IMR-90 (cell line): ENCODE data around the gene PLAAT4. TPM values are rescaled to one million over a fixed set of nuclear protein-coding genes. Genes with fewer than 3 reads are reported as not detected.

Experiments
- ATAC-seq: fragments of 200-7000 bp; cut with Tn5 transposase; 2 replicates; pipeline ENCODE4 v1.9.1; 2020; ENCODE audit warnings: low read depth, mild to moderate bottlenecking, moderate library complexity
- BruUV-seq: library from RNA; stranded (reverse); fragments of 400-500 nt; replicated peaks from 2 replicates; lab custom pipeline; 2021; lab: Mats Ljungman, UMichigan
- CTCF ChIA-PET: fragments of 300-600 bp; formaldehyde crosslinking; extraction: SDS; loops from one replicate; lab custom pipeline; 2021; ENCODE audit warnings: antibody characterized with exemption; lab: Yijun Ruan, JAX
- POLR2A ChIA-PET: fragments of 300-600 bp; sonication (Branson Sonifier 250); formaldehyde crosslinking; loops from one replicate; lab custom pipeline; 2022; ENCODE audit warnings: antibody characterized with exemption; ENCODE audit not compliant: unreplicated experiment; lab: Charles Lee
- DNase-seq: peaks from one replicate; pipeline ENCODE4 v3.0.0; 2013
- H2AFZ ChIP-seq: replicated peaks from 2 replicates; pipeline ENCODE3; 2013; ENCODE audit warnings: low read length, mild to moderate bottlenecking; ENCODE audit not compliant: poor library complexity
- H2AK5ac ChIP-seq: 2 replicates; pipeline ENCODE4 v1.6.1; 2013; ENCODE audit warnings: low read depth, low read length, inconsistent platforms
- H2AK9ac ChIP-seq: replicated peaks from 2 replicates; pipeline ENCODE3; 2013; ENCODE audit warnings: mild to moderate bottlenecking, low read depth, low read length, moderate library complexity; ENCODE audit not compliant: poor library complexity
- H2BK120ac ChIP-seq: 2 replicates; pipeline ENCODE4 v1.6.1; 2013; ENCODE audit warnings: low read depth, low read length, inconsistent platforms
- H2BK15ac ChIP-seq: 3 replicates; pipeline ENCODE4 v1.6.1; 2013; ENCODE audit warnings: low read depth, low read length, inconsistent platforms
- H2BK20ac ChIP-seq: 2 replicates; pipeline ENCODE4 v1.6.1; 2013; ENCODE audit warnings: low read depth, mild to moderate bottlenecking, inconsistent platforms, low read length, moderate library complexity
- H2BK5ac ChIP-seq: 2 replicates; pipeline ENCODE4 v1.6.1; 2013; ENCODE audit warnings: mild to moderate bottlenecking, low read depth, low read length, inconsistent platforms; ENCODE audit not compliant: poor library complexity, severe bottlenecking
- H3K14ac ChIP-seq: replicated peaks from 2 replicates; pipeline ENCODE4 v1.6.1; 2013; ENCODE audit warnings: low read depth, low read length, inconsistent platforms
- H3K18ac ChIP-seq: 2 replicates; pipeline ENCODE4 v1.6.1; 2013; ENCODE audit warnings: low read depth, low read length, control low read depth
- H3K23ac ChIP-seq: 2 replicates; pipeline ENCODE4 v1.6.1; 2013; ENCODE audit warnings: low read depth, low read length, inconsistent platforms
- H3K27ac ChIP-seq: 2 replicates; pipeline ENCODE4 v1.5.1; 2013; ENCODE audit warnings: mild to moderate bottlenecking, control low read depth, low read length; ENCODE audit not compliant: insufficient read depth
- H3K27me3 ChIP-seq: 2 replicates; pipeline ENCODE4 v1.6.1; 2013; ENCODE audit warnings: low read length; ENCODE audit not compliant: control insufficient read depth, insufficient read depth
- H3K36me3 ChIP-seq: 2 replicates; pipeline ENCODE4 v1.6.1; 2013; ENCODE audit warnings: low read length, mixed read lengths; ENCODE audit not compliant: control insufficient read depth, insufficient read depth
- H3K4ac ChIP-seq: 2 replicates; pipeline ENCODE4 v1.6.1; 2013; ENCODE audit warnings: low read depth, low read length, inconsistent platforms
- H3K4me1 ChIP-seq: 2 replicates; pipeline ENCODE4 v1.6.1; 2013; ENCODE audit warnings: low read length, mixed read lengths; ENCODE audit not compliant: control insufficient read depth, insufficient read depth
- H3K4me2 ChIP-seq: 2 replicates; pipeline ENCODE4 v1.6.1; 2013; ENCODE audit warnings: low read depth, mild to moderate bottlenecking, control low read depth, low read length, moderate library complexity
- H3K4me3 ChIP-seq: 2 replicates; pipeline ENCODE4 v1.5.1; 2013; ENCODE audit warnings: low read depth, mild to moderate bottlenecking, control low read depth, low read length, moderate library complexity; ENCODE audit not compliant: insufficient read depth
- H3K56ac ChIP-seq: 2 replicates; pipeline ENCODE4 v1.6.1; 2013; ENCODE audit warnings: low read length, inconsistent platforms; ENCODE audit not compliant: insufficient read depth; ENCODE audit errors: extremely low read depth
- H3K79me1 ChIP-seq, 2 experiments: 2 replicates each; pipeline ENCODE4 v1.6.1; 2013; ENCODE audit warnings: low read length in 2 of 2, inconsistent platforms in 1 of 2, low read depth in 1 of 2
- H3K9ac ChIP-seq: 2 replicates; pipeline ENCODE4 v1.6.1; 2013; ENCODE audit warnings: low read depth, low read length, control low read depth
- H3K9me1 ChIP-seq: 2 replicates; pipeline ENCODE4 v1.6.1; 2013; ENCODE audit warnings: low read length, inconsistent platforms; ENCODE audit not compliant: insufficient read depth
- H3K9me3 ChIP-seq: 2 replicates; pipeline ENCODE4 v1.6.1; 2013; ENCODE audit warnings: low read length; ENCODE audit not compliant: control insufficient read depth, insufficient read depth
- H4K20me1 ChIP-seq: 2 replicates; pipeline ENCODE4 v1.6.1; 2013; ENCODE audit warnings: low read length, inconsistent platforms; ENCODE audit not compliant: insufficient read depth
- H4K5ac ChIP-seq: 2 replicates; pipeline ENCODE4 v1.6.1; 2013; ENCODE audit warnings: mild to moderate bottlenecking, low read depth, low read length, control low read depth
- H4K8ac ChIP-seq, 2 experiments: 2 replicates each; pipeline ENCODE4 v1.6.1; 2013; ENCODE audit warnings: low read depth in 2 of 2, low read length in 2 of 2, control low read depth in 1 of 2, inconsistent platforms in 1 of 2
- H4K91ac ChIP-seq: 2 replicates; pipeline ENCODE4 v1.6.1; 2013; ENCODE audit warnings: low read depth, low read length, inconsistent platforms; ENCODE audit not compliant: insufficient read depth
- CHD1 ChIP-seq: IDR thresholded peaks from 2 replicates; pipeline ENCODE4 v1.6.1; 2012; ENCODE audit warnings: low read depth, low read length, improper control_type of control experiment
- FOS ChIP-seq: fragments of 150-350 bp; IDR thresholded peaks from 2 replicates; pipeline ENCODE4 v1.6.1; 2016; ENCODE audit warnings: low read depth, low read length
- MAFK ChIP-seq: IDR thresholded peaks from 2 replicates; pipeline ENCODE4 v1.6.1; 2012; ENCODE audit warnings: low read depth, low read length, improper control_type of control experiment
- MXI1 ChIP-seq: IDR thresholded peaks from 2 replicates; pipeline ENCODE4 v1.6.1; 2012; ENCODE audit warnings: low read depth, mild to moderate bottlenecking, low read length, moderate library complexity, borderline replicate concordance
- NFE2L2 ChIP-seq: fragments of 150-350 bp; IDR thresholded peaks from 2 replicates; pipeline ENCODE4 v1.6.1; 2016; ENCODE audit warnings: low read depth, mild to moderate bottlenecking, low read length
- POLR2A ChIP-seq: IDR thresholded peaks from 2 replicates; pipeline ENCODE4 v1.6.1; 2012; ENCODE audit warnings: mild to moderate bottlenecking, low read depth, low read length
- RAD21 ChIP-seq: IDR thresholded peaks from 2 replicates; pipeline ENCODE4 v1.6.1; 2012; ENCODE audit warnings: low read length, improper control_type of control experiment
- RCOR1 ChIP-seq: IDR thresholded peaks from 2 replicates; pipeline ENCODE4 v1.6.1; 2012; ENCODE audit warnings: mild to moderate bottlenecking, low read length, improper control_type of control experiment; ENCODE audit not compliant: insufficient replicate concordance
- RFX5 ChIP-seq: IDR thresholded peaks from 2 replicates; pipeline ENCODE4 v1.8.0; 2012; ENCODE audit warnings: low read depth, mild to moderate bottlenecking, low read length, moderate library complexity
- SMC3 ChIP-seq: fragments of 150-350 bp; IDR thresholded peaks from 2 replicates; pipeline ENCODE4 v1.6.1; 2016; ENCODE audit warnings: low read depth, mild to moderate bottlenecking, antibody characterized with exemption, low read length, moderate library complexity
- WGBS, 2 experiments: methylation state at CpG; one replicate each; pipeline versions ENCODE4 v1.1.5 to v1.1.7; 2013; ENCODE audit warnings: missing lambda C conversion rate in 2 of 2; ENCODE audit not compliant: insufficient read length in 1 of 2; ENCODE audit errors: extremely low coverage in 2 of 2; 5-methylcytosine and 5-hydroxymethylcytosine counted together
- dilution Hi-C: fragments of 300-500 bp; cut with HindIII; formaldehyde crosslinking; loops from one replicate; pipeline ENCODE4 v1.14.3; 2018; ENCODE audit warnings: low sequenced_read_pairs; ENCODE audit not compliant: unreplicated experiment
- in situ Hi-C: fragments of 300-500 bp; cut with MboI; formaldehyde crosslinking; loops from 3 replicates; pipeline ENCODE4 v1.14.3; 2019; ENCODE audit warnings: low sequenced_read_pairs, inconsistent platforms, mixed read lengths
- intact Hi-C: fragments of 100-400 bp; cut with micrococcal nuclease; formaldehyde crosslinking; loops from 2 replicates; pipeline ENCODE4 v1.10.0; 2022
- polyA plus RNA-seq, 3 experiments: library from polyadenylated mRNA; depleted of rRNA; stranded (reverse); fragments of >200 nt; gene quantifications; 2 replicates each; pipeline ENCODE4 v1.2.3, GENCODE V29; 2012; ENCODE audit warnings: low replicate concordance in 1 of 3
- total RNA-seq: library from RNA; depleted of rRNA; stranded (reverse); fragments of >200 nt; gene quantifications from 2 replicates; pipeline ENCODE4 v1.2.3, GENCODE V29; 2012
- TF ChIP-seq, protein P1 (sequence below): fragments of 150-350 bp; IDR thresholded peaks from 2 replicates; pipeline ENCODE4 v1.6.1; 2017; ENCODE audit warnings: mild to moderate bottlenecking, antibody characterized with exemption, low read length, low read depth
- TF ChIP-seq, protein P2 (sequence below): conservative IDR thresholded peaks from 2 replicates; pipeline ENCODE4 v1.5.1; 2012; ENCODE audit warnings: mild to moderate bottlenecking, low read depth, low read length, improper control_type of control experiment
- TF ChIP-seq, protein P3 (sequence below): fragments of 150-350 bp; IDR thresholded peaks from 2 replicates; pipeline ENCODE4 v1.6.1; 2016; ENCODE audit warnings: low read depth, mild to moderate bottlenecking, low read length, moderate library complexity, borderline replicate concordance

Gene PLAAT4
- total and polyA plus RNA-seq, 2 of the 4 experiments (the other 2 are of a cell fraction), result 0.17 to 0.18 TPM

DNA sequence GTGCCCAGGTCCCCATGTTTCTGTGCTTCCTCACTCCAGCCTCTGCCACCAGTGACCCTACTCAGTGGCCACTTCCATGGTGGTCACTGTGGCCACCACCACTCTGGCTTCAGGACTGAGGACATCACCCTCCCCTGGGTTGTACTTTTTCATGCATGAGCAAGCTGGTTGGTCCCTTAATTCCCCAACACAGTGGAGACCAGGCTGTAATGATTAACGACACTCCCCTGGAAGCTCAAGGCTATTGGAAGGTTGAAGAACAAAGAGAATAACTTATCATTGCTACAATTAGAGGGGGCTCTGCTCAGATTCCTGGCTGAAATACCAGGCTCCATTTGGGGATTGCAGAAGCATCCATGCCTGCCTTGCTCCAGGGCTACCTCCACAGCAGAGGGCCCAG lies 10.5 kb downstream of the PLAAT4 start:
- no peak overlapping the region for H3K23ac ChIP-seq
- no peaks in the 10 kb centered on the region for H3K79me1 ChIP-seq
- ATAC-seq (no peak), DNase-seq (no peak)
- no peaks in the 10 kb centered on the region for H3K36me3 ChIP-seq
- H3K9ac ChIP-seq, result no peak overlapping the region
- no peak overlapping the region for H2BK20ac ChIP-seq
- no peak overlapping the region for H3K56ac ChIP-seq
- ChIA-PET POLR2A (no interaction called here), CTCF (no interaction called here)
- H3K9me1 ChIP-seq, result no peaks in the 10 kb centered on the region
- H2BK5ac ChIP-seq, result no peak overlapping the region
- in situ Hi-C loops (no loop called here), dilution Hi-C loops (no loop called here), intact Hi-C loops (no loop called here)
- no peak overlapping the region for H4K91ac ChIP-seq
- H3K9me3 ChIP-seq, result no peaks in the 10 kb centered on the region
- no peak overlapping the region for H2AK9ac ChIP-seq
- no peak overlapping the region for H4K8ac ChIP-seq
- no peaks in the 10 kb centered on the region for H4K20me1 ChIP-seq
- no peak overlapping the region for H3K4me3 ChIP-seq
- no peaks in the 10 kb centered on the region for H3K4me1 ChIP-seq
- no peak overlapping the region for H3K14ac ChIP-seq
- H2BK15ac ChIP-seq, result no peak overlapping the region
- no peak overlapping the region for H2AFZ ChIP-seq
- BruUV-seq, result no TSS peak
- no peak overlapping the region for H2AK5ac ChIP-seq
- TF ChIP-seq FOS (no peak), POLR2A (no peak), RCOR1 (no peak), MXI1 (no peak), MAFK (no peak), RFX5 (no peak), NFE2L2 (no peak), CHD1 (no peak), RAD21 (no peak), SMC3 (no peak)
- TF ChIP-seq, protein P1, sequence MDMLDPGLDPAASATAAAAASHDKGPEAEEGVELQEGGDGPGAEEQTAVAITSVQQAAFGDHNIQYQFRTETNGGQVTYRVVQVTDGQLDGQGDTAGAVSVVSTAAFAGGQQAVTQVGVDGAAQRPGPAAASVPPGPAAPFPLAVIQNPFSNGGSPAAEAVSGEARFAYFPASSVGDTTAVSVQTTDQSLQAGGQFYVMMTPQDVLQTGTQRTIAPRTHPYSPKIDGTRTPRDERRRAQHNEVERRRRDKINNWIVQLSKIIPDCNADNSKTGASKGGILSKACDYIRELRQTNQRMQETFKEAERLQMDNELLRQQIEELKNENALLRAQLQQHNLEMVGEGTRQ, result no peak
- TF ChIP-seq, protein P2, sequence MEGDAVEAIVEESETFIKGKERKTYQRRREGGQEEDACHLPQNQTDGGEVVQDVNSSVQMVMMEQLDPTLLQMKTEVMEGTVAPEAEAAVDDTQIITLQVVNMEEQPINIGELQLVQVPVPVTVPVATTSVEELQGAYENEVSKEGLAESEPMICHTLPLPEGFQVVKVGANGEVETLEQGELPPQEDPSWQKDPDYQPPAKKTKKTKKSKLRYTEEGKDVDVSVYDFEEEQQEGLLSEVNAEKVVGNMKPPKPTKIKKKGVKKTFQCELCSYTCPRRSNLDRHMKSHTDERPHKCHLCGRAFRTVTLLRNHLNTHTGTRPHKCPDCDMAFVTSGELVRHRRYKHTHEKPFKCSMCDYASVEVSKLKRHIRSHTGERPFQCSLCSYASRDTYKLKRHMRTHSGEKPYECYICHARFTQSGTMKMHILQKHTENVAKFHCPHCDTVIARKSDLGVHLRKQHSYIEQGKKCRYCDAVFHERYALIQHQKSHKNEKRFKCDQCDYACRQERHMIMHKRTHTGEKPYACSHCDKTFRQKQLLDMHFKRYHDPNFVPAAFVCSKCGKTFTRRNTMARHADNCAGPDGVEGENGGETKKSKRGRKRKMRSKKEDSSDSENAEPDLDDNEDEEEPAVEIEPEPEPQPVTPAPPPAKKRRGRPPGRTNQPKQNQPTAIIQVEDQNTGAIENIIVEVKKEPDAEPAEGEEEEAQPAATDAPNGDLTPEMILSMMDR, result no peak
- TF ChIP-seq, protein P3, sequence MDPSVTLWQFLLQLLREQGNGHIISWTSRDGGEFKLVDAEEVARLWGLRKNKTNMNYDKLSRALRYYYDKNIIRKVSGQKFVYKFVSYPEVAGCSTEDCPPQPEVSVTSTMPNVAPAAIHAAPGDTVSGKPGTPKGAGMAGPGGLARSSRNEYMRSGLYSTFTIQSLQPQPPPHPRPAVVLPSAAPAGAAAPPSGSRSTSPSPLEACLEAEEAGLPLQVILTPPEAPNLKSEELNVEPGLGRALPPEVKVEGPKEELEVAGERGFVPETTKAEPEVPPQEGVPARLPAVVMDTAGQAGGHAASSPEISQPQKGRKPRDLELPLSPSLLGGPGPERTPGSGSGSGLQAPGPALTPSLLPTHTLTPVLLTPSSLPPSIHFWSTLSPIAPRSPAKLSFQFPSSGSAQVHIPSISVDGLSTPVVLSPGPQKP, result no peak
- no peak overlapping the region for H3K4me2 ChIP-seq
- H2BK120ac ChIP-seq, result no peak overlapping the region
- peaks cover 10% of the 10 kb centered on the region for H3K27me3 ChIP-seq
- H3K4ac ChIP-seq, result no peak overlapping the region
- no peak overlapping the region for H3K18ac ChIP-seq
- WGBS, 2 experiments, result no CpG with 5 or more reads among the region's 1 CpG
- H4K5ac ChIP-seq, result no peak overlapping the region
- H3K27ac ChIP-seq, result no peak overlapping the region
